Omental fat pad (tissue), 4 donors: ENCODE data around the gene AFG1L. TPM values are rescaled to one million over a fixed set of nuclear protein-coding genes. Genes with fewer than 3 reads are reported as not detected.
"Not testable (repeated sequence)": the region's sequence is repeated elsewhere in the genome, so short reads cannot be mapped to it uniquely, and the experiment has no call there.

Experiments
- ATAC-seq: fragments of 150-250 bp; one replicate; pipeline ENCODE4 v1.9.1; 2016; ENCODE audit warnings: mild to moderate bottlenecking, moderate library complexity; ENCODE audit not compliant: low FRiP score
- DNase-seq: peaks from one replicate; pipeline ENCODE4 v3.0.0-alpha.2; 2019; ENCODE audit warnings: low spot score
- total RNA-seq, 4 donors: library from RNA; depleted of rRNA; stranded (reverse); fragments of >200 nt; gene quantifications; one replicate each; pipeline ENCODE4 v1.1.0, GENCODE V29; 2016
- TF ChIP-seq, protein P1 (sequence below), 3 donors: fragments of 450-650 bp; IDR thresholded peaks; one replicate each; pipeline ENCODE4 v1.5.1; 2016 to 2017; ENCODE audit warnings: antibody characterized with exemption in 3 of 3, mild to moderate bottlenecking in 3 of 3, moderate library complexity in 2 of 3

AFG1L gene
- total RNA-seq, 4 donors from 2014 or later, result 1.8 to 4.3 (median 2.6) TPM

DNA sequence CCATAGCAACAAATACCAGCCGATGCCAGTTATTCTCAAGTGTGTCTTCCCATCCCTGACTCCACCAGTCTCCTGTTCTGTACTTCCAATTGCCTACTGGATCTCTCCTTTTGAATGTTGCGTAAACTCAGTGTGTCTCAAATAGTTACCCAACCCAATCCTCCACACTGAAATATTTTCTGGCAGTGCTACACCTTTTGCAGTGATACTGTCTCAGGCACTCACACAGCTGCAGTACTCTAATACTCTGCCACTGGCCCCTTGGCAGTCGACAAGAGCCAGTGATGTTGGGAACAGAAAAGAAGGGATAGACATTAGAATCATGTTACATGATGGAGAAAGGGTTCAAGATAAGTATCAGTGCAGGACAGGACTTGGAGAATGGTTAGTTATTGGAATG lies 234.0 kb downstream of the AFG1L start:
- TF ChIP-seq, protein P1, sequence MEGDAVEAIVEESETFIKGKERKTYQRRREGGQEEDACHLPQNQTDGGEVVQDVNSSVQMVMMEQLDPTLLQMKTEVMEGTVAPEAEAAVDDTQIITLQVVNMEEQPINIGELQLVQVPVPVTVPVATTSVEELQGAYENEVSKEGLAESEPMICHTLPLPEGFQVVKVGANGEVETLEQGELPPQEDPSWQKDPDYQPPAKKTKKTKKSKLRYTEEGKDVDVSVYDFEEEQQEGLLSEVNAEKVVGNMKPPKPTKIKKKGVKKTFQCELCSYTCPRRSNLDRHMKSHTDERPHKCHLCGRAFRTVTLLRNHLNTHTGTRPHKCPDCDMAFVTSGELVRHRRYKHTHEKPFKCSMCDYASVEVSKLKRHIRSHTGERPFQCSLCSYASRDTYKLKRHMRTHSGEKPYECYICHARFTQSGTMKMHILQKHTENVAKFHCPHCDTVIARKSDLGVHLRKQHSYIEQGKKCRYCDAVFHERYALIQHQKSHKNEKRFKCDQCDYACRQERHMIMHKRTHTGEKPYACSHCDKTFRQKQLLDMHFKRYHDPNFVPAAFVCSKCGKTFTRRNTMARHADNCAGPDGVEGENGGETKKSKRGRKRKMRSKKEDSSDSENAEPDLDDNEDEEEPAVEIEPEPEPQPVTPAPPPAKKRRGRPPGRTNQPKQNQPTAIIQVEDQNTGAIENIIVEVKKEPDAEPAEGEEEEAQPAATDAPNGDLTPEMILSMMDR (IDR thresholded peaks at IDR 0.05), result no peak
- ATAC-seq (no peak), DNase-seq (no peak)

DNA sequence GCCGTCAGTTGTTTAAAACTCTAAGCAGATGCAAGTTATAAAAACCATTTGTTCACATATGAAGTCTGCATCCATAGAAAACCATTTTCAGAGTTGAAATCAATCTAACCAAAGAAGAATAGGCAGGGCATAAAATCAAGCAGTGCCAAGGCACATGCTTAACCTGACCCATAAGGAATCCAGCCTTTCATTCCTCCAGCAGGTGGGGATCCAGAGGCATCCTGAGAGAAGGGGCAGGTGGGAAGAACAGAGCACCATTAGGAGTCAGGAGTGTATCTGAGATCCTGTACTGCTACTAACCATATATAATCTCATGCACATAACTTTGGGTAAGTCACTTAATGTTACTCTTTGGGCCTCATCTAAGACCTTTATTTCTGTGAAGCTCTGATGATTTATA lies 236.5 kb downstream of the AFG1L start:
- TF ChIP-seq, protein P1 (IDR thresholded peaks at IDR 0.05), result no peak
- DNase-seq, result no peak
- no peak for ATAC-seq

DNA sequence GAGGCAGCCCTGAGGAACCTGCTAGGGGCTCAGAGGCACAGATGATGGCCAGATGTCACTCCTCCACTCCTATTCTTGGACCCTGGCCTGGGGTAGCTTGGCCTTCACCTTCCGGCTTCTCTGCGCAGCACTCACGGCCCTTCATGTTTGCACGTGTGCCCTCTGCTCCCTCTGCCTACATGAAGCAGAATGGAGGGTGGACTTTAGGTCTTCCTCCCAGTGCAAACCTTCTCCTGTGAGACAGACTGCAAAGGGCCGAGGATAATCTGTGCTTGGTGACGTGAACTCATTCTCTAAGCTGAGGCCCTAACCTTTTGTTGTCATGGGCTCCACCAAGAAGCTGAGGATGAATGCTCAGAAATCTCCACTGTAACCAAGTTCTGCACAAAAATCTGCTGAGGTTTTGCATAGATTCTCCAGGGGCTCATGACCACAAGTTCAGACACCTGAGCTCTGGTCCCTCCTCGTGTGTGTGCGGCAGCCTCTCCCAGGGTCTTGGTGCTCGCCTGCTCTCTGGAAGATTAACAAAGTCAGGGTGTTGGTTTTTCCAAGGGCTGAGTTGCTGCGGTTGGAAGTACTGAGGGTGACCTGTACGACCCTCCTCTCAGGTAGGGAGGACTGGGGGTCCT lies 240.4 kb downstream of the AFG1L start:
- DNase-seq, result no peak
- ATAC-seq, result no peak
- TF ChIP-seq, protein P1 (IDR thresholded peaks at IDR 0.05), result no peak

DNA sequence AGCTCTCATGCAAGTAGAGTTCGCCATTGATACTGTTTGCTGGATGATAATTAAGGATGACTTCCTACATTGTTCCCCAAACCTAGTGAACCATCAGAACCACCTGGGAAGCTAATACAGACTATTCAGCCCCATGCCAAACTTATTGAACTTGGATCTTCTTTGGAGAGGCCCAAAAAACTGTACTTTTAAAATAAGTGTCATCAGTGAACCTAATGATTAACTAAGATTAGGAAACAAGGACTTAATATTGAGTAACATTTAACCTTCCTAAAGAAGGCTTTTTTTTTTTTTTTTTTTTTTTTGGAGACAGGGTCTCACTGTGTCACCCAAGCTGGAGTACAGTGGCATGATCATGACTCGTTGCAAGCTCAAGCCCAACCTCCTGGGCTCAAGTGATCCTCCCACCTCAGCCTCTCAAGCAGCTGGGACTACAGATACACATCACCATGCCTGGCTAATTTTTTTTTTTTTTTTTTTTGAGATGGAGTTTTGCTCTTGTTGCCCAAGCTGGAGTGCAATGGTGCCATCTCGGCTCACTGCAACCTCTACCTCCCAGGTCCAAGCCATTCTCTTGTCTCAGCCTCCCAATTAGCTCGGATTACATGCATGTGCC lies 241.2 kb downstream of the AFG1L start:
- not testable (repeated sequence) for DNase-seq, ATAC-seq

DNA sequence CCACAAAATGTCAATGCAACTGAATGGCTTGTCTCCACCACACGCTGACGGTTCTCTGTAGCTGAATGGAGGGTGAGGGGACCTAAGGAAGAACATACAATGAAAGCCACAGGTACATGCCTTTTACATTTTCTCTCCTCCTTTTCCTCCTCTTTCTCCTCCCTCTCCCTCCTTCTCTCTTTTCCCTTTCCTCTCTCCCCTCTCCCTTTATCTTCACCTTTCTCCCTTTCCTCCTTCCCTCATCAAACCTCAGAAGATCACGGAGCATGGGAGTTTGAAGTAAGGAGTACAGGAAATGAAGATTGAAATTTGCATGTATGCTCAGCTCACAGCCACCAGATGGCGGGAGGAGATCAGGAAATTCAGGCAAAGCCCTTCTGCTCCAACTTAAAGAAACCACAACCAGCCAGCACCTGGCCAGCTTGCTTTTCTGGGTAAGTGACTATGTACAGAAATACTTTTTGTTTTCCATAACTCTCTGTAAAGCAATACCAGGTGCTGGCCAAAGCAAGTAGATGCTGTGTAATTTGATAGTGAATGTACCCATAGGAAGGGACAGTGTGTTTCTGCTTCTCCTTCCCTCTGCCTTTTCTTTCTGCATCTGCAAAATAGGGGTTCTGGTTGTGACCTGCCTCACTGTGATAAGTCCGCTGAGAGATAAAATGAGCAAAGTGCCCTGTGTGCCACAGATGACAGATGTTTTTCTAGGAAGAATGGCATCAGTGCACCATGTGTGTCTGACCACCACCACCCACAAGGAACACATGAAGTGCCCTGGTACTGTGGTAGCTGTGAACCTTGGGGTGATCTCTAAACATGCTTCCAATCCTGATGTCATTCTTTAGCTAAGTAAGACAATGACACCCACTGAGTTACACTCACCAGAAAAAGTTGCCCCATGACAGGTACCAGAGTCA lies 247.2 kb downstream of the AFG1L start:
- peak; percentile 52 for ATAC-seq
- TF ChIP-seq, protein P1 (IDR thresholded peaks at IDR 0.05), result peak in 1 of 3 donors; percentile 49
- DNase-seq, result no peak

DNA sequence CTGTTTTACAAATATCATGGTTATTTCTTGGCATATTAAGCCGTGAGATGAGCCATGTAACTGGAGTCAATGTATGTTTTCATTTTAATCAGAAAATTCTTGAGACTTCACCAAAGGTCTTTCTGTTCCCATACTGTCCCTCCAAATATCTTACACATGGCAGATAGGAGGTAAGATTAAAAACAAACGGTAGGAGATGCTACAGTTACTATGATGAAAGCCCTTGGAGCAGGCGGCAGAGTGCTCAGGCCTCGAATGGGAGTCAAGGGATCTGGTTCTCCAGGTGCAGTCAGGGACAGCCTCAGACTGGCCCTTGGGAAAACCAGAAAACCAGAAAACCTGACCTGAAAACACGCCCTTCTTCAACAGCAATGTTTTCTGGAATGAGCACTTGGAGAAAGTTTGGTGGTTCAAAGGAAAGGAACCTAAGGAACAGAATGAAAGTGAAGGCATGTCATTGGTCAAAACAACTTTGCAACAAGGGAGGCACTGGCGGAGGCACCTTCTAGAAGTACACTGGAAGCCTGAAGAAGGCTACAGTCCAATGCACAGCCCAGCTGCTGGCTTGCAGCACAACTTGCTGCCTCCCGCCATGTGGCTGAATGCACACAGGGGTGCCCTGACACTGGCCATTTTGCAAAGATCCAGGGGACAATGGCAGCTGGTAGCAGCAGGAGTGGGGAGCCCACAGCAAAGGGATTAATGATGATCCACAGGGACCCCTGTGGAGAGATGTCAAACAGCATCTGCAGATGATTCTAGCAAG lies 248.5 kb downstream of the AFG1L start:
- ATAC-seq (no peak), DNase-seq (no peak)
- TF ChIP-seq, protein P1 (IDR thresholded peaks at IDR 0.05), result no peak

DNA sequence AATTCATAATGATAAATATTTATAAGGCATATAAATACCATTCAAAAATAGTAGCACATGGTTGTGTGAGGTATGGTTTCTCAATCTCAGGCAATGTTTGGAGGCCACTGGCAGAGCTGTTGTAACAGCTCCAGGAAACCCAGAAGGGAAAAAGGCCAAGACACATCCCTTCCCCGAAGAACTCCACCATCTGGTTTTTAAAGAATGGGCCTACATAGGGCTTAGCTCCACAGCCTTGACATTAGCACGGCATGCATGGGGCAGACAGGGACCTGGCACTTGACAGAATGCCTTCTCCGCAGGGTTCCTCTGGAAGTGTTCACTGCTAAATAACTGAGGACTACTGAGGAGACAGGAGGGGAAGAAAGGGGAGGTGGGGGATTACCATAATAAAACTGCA lies 249.8 kb downstream of the AFG1L start:
- no peak for DNase-seq
- TF ChIP-seq, protein P1 (IDR thresholded peaks at IDR 0.05), result no peak
- ATAC-seq, result no peak
